NCI-H526 (cell line): ENCODE data around the gene RRP8.

Experiments
- DNase-seq, 2 experiments: peaks; one replicate each; lab custom pipeline; 2025; lab: John Stamatoyannopoulos, UW

The RRP8 gene

GRCh38 chr11:6632116-6633073 lies 29.0 kb upstream of the RRP8 start:
- no peak for DNase-seq

- no peak for DNase-seq
Measured at GRCh38 chr11:6631361-6631890, 28.0 kb upstream of the RRP8 start.

GRCh38 chr11:6630632-6631291 lies 27.3 kb upstream of the RRP8 start:
- no peak for DNase-seq

GRCh38 chr11:6629892-6630631 lies 26.6 kb upstream of the RRP8 start:
- no peak for DNase-seq

- no peak for DNase-seq
Measured at GRCh38 chr11:6629573-6629891, 26.1 kb upstream of the RRP8 start.

- DNase-seq = no peak
Measured at GRCh38 chr11:6628526-6628925, 25.1 kb upstream of the RRP8 start.

GRCh38 chr11:6627762-6628241 lies 24.4 kb upstream of the RRP8 start:
- DNase-seq = no peak

- no peak for DNase-seq
Measured at GRCh38 chr11:6626971-6627761, 23.8 kb upstream of the RRP8 start.

GRCh38 chr11:6625832-6626420 lies 22.5 kb upstream of the RRP8 start:
- DNase-seq = no peak

- no peak for DNase-seq
Measured at GRCh38 chr11:6625156-6625831, 21.9 kb upstream of the RRP8 start.

- DNase-seq = no peak
Measured at GRCh38 chr11:6623391-6624363, 20.3 kb upstream of the RRP8 start.

GRCh38 chr11:6622261-6623171 lies 19.1 kb upstream of the RRP8 start:
- no peak for DNase-seq

GRCh38 chr11:6621711-6622211 lies 18.3 kb upstream of the RRP8 start:
- no peak for DNase-seq

GRCh38 chr11:6620636-6621035 lies 17.2 kb upstream of the RRP8 start:
- no peak for DNase-seq

GRCh38 chr11:6619004-6619745 lies 15.8 kb upstream of the RRP8 start, which contains the start of gene TPP1:
Gene TPP1 (minus strand): TSS chr11:6619422. CDS start chr11:6619400, 22 bp downstream.
- peak; percentile 90 to 96 for DNase-seq

GRCh38 chr11:6618117-6619003 lies 14.9 kb upstream of the RRP8 start:
- DNase-seq = no peak
